DND-41 (cell line): Measurements from ENCODE around the gene CWF19L1.

Source experiments
- ATAC-seq: fragments of 200-7000 bp; cut with Tn5 transposase; 3 replicates; pipeline ENCODE4 v1.9.1; 2021; ENCODE audit warnings: low read depth; ENCODE audit not compliant: insufficient read depth
- DNase-seq: peaks from one replicate; pipeline ENCODE4 v3.0.0-alpha.2; 2020
- H2AFZ ChIP-seq: 2 replicates; pipeline ENCODE4 v1.6.0; 2012; ENCODE audit warnings: low read depth, low read length
- H3K27ac ChIP-seq: 2 replicates; pipeline ENCODE4 v1.5.1; 2012; ENCODE audit warnings: low read length, inconsistent platforms
- H3K27me3 ChIP-seq: fragments of 200-600 bp; sonication (generic); 2 replicates; pipeline ENCODE4 v1.6.0; 2012; ENCODE audit warnings: low read length, mild to moderate bottlenecking, inconsistent platforms; ENCODE audit not compliant: insufficient read depth, poor library complexity
- H3K36me3 ChIP-seq: 2 replicates; pipeline ENCODE4 v1.5.1; 2012; ENCODE audit warnings: low read length, inconsistent platforms; ENCODE audit not compliant: insufficient read depth
- H3K4me1 ChIP-seq: 2 replicates; pipeline ENCODE4 v1.5.1; 2012; ENCODE audit warnings: mild to moderate bottlenecking, low read length; ENCODE audit not compliant: insufficient read depth
- H3K4me2 ChIP-seq: 2 replicates; pipeline ENCODE4 v1.6.0; 2012; ENCODE audit warnings: mild to moderate bottlenecking, moderate library complexity, low read length, inconsistent platforms; ENCODE audit not compliant: insufficient read depth
- H3K4me3 ChIP-seq, 2 experiments: fragments of 200-600 bp in 1 of 2; shearing (Covaris generic) in 1 of 2; 2 replicates each; pipeline ENCODE4 v1.5.1; 2012 to 2016; ENCODE audit warnings: inconsistent platforms in 2 of 2, low read length in 2 of 2, mild to moderate bottlenecking in 2 of 2, low read depth in 1 of 2, moderate library complexity in 1 of 2
- H3K79me2 ChIP-seq: 2 replicates; pipeline ENCODE4 v1.6.0; 2012; ENCODE audit warnings: low read length, inconsistent platforms; ENCODE audit not compliant: insufficient read depth
- H3K9ac ChIP-seq: 2 replicates; pipeline ENCODE4 v1.6.0; 2012; ENCODE audit warnings: low read depth, mild to moderate bottlenecking, inconsistent platforms, low read length, moderate library complexity
- H3K9me3 ChIP-seq: 2 replicates; pipeline ENCODE4 v1.5.1; 2012; ENCODE audit warnings: low read length, moderate library complexity, mild to moderate bottlenecking, inconsistent platforms; ENCODE audit not compliant: insufficient read depth, severe bottlenecking
- H4K20me1 ChIP-seq: 2 replicates; pipeline ENCODE4 v1.6.0; 2012; ENCODE audit warnings: low read length; ENCODE audit not compliant: insufficient read depth
- CTCF ChIP-seq: IDR thresholded peaks from 2 replicates; pipeline ENCODE4 v1.5.1; 2012; ENCODE audit warnings: borderline replicate concordance, low read length, moderate library complexity, mild to moderate bottlenecking; ENCODE audit not compliant: poor library complexity, severe bottlenecking; ENCODE audit errors: extremely low read depth
- EZH2 ChIP-seq: IDR thresholded peaks from 3 replicates; pipeline ENCODE4 v1.6.1; 2012; ENCODE audit warnings: borderline replicate concordance, low read depth, mild to moderate bottlenecking, moderate library complexity, low read length, inconsistent platforms; ENCODE audit not compliant: severe bottlenecking

The CWF19L1 gene

GRCh38 chr10:100267239-100268104 is at the start of gene CWF19L1:
CWF19L1 (minus strand) TSS chr10:100267638; CDS start chr10:100267593, 45 bp downstream.
- H3K9me3 ChIP-seq = no peaks in the 10 kb centered on the region

GRCh38 chr10:100315615-100316014 is 48.2 kb upstream of the CWF19L1 start:
- no peak for DNase-seq
- no peaks in the 10 kb centered on the region for H3K4me1 ChIP-seq
- H2AFZ ChIP-seq = no peak overlapping the region
- no peaks in the 10 kb centered on the region for H3K36me3 ChIP-seq
- no peak overlapping the region for H3K27ac ChIP-seq
- H3K4me3 ChIP-seq = no peak overlapping the region
- H3K4me2 ChIP-seq = no peak overlapping the region
- TF ChIP-seq EZH2 (no peak), CTCF (no peak)
- peaks cover 21% of the 10 kb centered on the region for H3K27me3 ChIP-seq
- H3K9me3 ChIP-seq = no peaks in the 10 kb centered on the region
- H3K79me2 ChIP-seq = no peaks in the 10 kb centered on the region
- H3K9ac ChIP-seq = no peak overlapping the region
- no peaks in the 10 kb centered on the region for H4K20me1 ChIP-seq
- ATAC-seq = no peak

More at GRCh38 chr10:100267239-100268104, at the start of gene CWF19L1:
- ATAC-seq = peak; percentile 93
- Histone ChIP-seq H3K4me2 (peak within 1 kb of the TSS; percentile 83), H3K4me3 (peak within 1 kb of the TSS; percentile 79 to 93), H4K20me1 (no peaks in the 10 kb centered on the region), H2AFZ (peak within 1 kb of the TSS; percentile 93), H3K79me2 (peaks cover 50% of the 10 kb centered on the region), H3K27me3 (no peaks in the 10 kb centered on the region), H3K27ac (peak within 1 kb of the TSS; percentile 88), H3K4me1 (peaks cover 26% of the 10 kb centered on the region), H3K9ac (peak within 1 kb of the TSS; percentile 74), H3K36me3 (peaks cover 6% of the 10 kb centered on the region; the same call in 1 of the 2 replicates)
- DNase-seq = peak; percentile 84
- TF ChIP-seq EZH2 (no peak), CTCF (no peak)

GRCh38 chr10:100311298-100311697 is 43.9 kb upstream of the CWF19L1 start:
- no peaks in the 10 kb centered on the region for H3K79me2 ChIP-seq
- H3K4me3 ChIP-seq = no peak overlapping the region
- DNase-seq = no peak
- no peak overlapping the region for H3K4me2 ChIP-seq
- no peaks in the 10 kb centered on the region for H4K20me1 ChIP-seq
- no peaks in the 10 kb centered on the region for H3K9me3 ChIP-seq
- no peaks in the 10 kb centered on the region for H3K36me3 ChIP-seq
- TF ChIP-seq EZH2 (no peak), CTCF (no peak)
- H3K9ac ChIP-seq = no peak overlapping the region
- H3K4me1 ChIP-seq = no peaks in the 10 kb centered on the region
- H2AFZ ChIP-seq = no peak overlapping the region
- H3K27ac ChIP-seq = no peak overlapping the region
- peaks cover 31% of the 10 kb centered on the region for H3K27me3 ChIP-seq
- ATAC-seq = no peak
